Measurements from ENCODE around the gene SIL1.
A peak's percentile ranks its signal among the peaks of the same experiment; 100 is the strongest.
"Not testable (repeated sequence)": the region's sequence is repeated elsewhere in the genome, so short reads cannot be mapped to it uniquely, and the experiment has no call there.

The SIL1 gene

DNA sequence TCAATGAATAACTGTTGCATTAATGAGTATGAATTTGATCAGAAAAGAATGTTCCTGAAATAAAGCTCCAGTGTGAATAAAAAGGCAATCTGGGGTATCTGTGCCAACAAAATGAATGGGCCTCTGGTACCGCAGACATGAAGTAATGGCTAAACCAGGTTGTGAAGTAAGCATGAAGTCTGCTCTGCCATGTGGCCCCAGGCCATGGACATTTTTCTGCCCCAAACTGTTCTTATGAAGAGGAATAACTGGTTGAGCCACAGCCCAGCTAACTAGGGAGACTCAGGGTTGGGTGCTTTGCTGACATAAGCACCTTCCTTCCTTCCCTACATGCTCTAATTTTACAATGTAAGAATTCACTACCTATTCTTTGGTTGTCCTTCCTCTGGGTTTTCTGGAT is 175.6 kb downstream of the SIL1 start:
- no peak for DNase-seq (ENCODE audit: low read depth)

DNA sequence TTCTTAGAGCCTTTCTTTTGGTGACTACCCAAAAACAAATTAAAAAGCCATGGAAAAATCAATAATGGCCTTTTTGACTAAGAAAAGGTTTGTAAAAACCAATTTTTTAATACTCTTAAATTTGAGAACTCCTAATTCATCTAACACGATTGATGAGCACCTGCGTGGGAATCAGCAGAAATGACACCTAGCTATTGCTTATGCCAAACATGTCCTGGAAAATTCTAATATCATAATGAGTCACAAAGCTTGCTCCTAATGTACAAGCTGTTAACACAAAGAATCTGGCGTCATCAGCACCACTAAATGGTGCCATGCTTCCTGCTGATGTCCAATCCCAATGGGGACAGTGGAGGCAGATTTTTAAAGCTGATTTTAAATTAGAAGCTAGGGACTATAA is 176.8 kb downstream of the SIL1 start:
- no peak for DNase-seq (ENCODE audit: low read depth)

DNA sequence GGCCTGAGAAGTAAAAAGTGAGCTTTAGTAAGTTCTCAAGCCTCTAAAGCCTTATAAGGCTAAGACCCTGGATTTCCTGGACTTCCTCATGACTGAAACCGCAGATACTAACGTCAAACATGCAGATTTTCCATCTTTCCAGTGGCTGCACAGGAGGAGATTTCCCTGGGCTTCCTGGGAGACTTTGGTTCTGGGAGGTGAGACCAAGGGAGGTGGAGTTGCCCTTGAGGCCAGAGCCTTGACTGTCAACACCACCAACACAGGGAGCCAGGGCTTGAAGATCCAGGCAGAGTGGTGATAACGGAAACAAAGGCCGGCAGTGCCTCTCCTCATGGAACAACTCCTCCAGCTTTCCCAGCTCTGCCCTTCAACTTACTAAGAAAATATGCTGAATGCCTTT is 178.3 kb downstream of the SIL1 start:
- DNase-seq (ENCODE audit: low read depth), result no peak

DNA sequence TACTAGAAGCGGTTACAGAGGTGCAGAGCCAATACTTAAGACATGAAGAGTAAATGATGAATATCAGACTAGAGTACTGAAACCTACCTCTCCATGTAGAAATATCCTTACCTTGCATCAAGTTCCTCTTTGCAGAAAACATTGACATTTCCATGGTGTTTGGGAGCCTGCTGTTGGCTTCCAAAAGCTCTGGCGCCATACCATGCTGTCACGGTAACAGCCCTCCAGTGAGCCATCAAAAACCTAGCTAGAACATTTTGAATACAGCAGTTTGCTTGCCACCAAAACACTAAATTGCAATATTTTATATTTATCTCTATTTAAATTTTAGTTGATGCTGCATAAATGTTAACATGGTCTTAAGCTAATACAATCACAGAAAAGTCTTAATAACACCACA is 179.0 kb downstream of the SIL1 start:
- no peak for DNase-seq (ENCODE audit: low read depth)

DNA sequence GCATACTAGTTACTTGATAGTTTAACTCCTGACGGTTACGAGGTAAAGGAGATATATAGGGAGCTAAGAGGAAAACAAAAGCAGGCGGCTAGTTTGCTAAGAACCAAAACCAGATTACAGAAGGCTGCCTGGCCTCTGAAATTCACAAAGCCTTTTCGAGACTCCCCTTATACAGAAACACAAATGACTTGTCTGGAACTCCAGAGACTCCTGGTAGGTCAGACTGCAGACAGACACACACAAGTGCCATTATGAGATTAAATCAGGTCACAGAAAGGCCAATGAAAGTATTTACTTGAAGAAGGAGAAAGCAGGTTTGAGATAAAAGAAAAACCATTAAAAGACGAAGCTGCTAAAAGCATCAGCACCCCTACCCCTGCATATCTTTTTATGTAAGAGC is 180.5 kb downstream of the SIL1 start:
- DNase-seq (ENCODE audit: low read depth), result no peak

DNA sequence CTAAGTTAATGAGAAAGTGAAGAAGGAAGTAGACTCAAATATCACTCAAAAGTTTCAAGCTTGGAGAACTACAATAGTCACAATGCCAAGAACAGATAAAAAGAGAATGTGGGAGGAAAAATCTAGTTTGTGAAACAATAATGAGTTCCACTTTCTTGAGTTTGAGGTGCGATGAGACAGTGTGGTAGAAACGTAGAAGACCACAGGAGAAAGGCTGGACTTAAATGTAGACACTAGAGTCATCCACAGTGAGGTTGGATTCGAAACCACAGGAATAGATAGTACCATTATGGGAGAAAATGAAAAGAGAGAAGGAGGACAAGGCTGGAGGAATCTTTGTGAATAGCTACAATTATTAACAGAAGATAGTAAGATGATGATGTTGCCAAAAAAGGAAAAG is 182.0 kb downstream of the SIL1 start:
- DNase-seq (ENCODE audit: low read depth), result no peak

DNA sequence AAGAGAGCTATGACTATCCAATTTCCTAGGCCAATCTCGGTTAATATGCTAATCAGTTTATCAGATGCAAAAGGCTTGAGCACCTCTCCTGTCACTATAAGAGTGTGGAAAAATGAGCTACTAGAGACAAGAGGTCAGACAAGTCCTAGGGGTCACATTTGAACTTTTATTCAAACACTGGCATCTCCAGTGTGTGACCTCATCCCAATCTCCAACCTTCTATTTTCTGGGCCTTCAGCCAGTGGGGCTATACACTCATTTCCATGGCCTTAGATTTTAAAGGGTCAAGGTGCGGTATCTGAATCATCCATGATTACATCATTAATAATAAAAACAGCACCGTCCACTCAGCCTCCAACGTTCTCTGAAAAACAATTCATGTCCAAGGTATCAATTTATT is 183.4 kb downstream of the SIL1 start:
- no peak for DNase-seq (ENCODE audit: low read depth)

DNA sequence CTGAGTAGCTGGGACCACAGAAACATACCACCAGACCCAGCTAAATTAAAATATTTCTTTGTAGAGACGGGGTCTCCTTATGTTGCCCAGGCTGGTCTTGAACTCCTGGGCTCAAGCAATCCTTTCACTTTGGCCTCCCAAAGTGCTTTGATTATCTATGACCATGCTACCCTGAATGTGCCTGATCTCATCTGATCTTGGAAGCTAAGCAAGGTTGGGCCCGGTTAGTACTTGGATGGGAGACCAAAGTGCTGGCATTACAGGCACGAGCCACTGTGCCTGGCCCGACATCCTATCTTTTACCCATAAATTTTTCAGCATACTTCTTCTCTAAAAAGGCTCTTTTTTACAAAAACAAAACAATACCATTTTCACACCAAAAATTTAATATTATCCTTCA is 186.0 kb downstream of the SIL1 start:
- DNase-seq (ENCODE audit: low read depth), result no peak

DNA sequence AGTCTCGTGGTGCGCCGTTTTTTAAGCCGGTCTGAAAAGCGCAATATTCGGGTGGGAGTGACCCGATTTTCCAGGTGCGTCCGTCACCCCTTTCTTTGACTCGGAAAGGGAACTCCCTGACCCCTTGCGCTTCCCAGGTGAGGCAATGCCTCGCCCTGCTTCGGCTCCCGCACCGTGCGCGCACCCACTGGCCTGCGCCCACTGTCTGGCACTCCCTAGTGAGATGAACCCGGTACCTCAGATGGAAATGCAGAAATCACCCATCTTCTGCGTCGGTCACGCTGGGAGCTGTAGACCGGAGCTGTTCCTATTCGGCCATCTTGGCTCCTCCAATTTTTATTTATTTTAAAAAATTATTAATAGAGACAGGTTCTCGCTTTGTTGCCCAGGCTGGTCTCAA is 187.0 kb downstream of the SIL1 start:
- not testable (repeated sequence) for DNase-seq (ENCODE audit: low read depth)

DNA sequence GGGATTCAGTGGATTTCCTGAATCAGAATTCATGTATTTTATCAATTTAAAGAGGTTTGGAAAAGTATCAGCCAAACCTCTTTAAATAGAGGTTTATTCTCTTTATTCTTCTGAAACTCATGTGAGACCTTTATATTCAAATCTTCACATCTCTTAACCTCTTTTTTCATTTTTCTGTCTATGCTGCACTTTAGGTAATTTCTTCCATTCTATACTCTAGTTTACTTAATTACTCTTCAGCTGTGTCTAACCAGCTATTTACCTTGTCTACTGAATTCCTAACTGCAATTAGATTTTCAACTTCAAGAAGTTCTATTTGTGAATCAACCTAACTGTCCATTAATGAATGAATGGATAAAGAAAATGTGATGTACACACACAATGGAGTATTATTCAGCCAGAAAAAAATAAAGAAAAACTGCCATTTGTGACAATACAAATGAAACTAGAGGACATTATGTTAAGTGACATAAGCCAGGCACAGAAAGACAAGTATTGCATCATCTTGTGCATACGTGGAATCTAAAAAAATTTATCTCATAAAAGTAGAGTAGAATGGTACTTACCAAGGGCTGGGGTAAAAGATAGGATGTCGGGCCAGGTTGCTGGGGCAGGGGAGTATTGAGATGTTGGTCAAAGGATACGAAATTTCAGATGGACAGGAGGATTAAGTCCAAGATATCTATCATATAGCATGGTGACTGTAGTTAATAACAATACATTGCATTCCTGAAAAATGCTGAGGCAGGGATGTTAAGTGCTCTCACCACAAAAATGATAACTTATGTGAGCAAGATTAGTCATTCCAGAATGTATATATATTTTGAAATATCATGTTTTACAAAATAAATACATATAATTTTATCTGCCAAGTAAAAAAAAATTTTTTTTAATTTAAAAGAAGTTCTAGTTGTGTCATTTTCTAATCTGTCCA is 193.5 kb downstream of the SIL1 start:
- no peak for DNase-seq (ENCODE audit: low read depth)

DNA sequence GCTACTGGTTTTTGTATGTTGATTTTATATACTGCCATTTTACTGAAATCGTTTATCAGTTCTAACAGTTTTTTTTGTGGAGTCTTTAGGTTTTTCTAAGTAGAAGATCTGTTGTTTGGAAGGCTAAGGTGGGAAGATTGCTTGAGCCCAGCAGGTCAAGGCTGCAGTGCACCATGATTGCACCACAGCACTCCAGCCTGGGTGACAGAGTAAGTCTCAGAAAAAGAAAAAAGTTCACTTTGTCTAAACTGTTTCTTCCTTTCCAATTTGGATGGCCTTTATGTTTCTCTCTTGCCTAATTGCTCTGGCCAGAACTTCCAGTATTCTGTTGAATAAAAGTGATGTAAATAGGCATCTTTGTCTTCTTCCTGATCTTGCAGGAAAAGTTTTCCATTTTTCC is 198.5 kb downstream of the SIL1 start:
- no peak for DNase-seq (ENCODE audit: low read depth)

DNA sequence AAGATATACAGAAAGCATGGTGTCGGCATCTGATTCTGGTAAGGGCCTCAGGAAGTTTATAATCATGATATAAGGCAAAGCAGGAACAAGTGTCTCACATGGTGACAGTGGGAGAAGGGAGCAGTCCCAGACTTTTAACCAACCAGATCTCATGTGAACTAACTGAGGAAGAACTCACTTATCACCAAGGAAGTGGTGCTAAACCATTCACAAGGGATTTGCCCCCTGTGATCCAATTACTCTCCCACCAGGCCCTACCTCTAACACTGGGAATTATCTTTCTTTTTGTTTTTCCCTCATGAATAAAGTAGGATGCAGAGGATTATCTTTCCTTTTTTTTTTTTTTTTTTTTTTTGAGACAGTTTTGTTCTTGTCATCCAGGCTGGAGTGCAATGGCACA is 199.6 kb downstream of the SIL1 start:
- no peak for DNase-seq (ENCODE audit: low read depth)

DNA sequence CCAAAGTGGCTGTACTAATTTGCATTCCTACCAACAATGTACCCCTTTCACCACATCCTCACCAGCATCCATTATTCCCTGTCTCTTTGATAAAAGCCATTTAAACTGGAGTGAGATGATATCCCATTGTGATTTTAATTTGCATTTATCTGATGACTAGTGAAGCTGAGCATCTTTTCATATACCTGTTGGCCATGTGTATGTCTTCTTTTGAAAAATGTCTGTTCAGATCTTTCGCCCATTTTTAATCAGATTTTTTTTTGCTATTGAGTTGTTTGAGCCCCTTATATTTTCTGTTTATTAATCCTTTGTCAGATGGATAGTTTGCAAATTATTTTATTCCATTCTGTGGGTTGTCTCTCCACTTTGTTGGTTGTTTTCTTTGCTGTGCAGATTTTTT is 202.0 kb downstream of the SIL1 start:
- DNase-seq (ENCODE audit: low read depth), result no peak

DNA sequence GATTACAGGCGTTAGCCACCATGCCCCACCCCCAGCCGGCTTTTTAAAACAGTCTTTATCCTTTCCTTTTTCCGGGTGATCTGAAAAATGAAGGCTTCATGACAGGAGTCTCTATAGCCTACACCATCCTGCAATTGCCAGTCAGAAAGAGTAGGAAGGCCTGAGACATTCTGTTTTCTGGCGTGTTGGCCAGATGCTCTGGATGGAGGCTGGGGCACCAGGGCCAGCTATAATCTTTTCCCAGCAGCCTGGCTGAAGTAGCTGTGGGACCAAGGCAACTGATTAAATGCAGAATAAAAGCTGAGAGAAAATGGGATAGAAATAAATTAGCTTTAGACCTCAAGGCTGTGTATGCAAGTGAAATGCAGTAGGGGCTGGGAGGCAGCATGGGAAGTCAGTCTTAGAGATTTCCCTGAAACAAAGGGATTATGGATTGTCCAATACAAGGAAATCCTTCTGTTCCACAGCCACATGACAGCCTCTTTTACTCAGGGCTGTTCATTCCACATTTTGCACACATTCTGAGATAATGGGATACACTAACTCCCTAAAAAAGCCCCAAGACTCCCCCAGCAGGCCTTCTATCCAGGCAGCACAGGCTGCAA is 207.1 kb downstream of the SIL1 start:
- no peak for DNase-seq (ENCODE audit: low read depth)

DNA sequence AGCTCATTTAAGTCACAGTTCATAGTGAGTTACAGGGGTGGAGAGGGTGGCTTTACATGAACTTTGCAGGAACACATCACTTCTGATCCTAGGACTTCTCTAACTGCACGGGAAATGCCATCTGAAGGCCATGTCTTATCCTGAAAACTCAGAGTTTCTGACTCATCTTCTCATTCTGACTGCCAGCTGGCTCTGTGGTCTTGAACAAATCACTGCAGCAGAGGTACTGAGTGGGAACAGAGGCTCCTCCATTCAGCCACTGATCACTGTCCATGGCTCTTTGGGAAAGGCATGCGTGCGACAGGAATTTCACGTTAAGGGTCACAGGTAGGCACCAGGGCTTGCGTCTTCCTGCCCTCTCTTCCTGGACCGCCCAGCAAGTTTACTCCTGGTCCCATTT is 208.4 kb downstream of the SIL1 start:
- no peak for DNase-seq (ENCODE audit: low read depth)

DNA sequence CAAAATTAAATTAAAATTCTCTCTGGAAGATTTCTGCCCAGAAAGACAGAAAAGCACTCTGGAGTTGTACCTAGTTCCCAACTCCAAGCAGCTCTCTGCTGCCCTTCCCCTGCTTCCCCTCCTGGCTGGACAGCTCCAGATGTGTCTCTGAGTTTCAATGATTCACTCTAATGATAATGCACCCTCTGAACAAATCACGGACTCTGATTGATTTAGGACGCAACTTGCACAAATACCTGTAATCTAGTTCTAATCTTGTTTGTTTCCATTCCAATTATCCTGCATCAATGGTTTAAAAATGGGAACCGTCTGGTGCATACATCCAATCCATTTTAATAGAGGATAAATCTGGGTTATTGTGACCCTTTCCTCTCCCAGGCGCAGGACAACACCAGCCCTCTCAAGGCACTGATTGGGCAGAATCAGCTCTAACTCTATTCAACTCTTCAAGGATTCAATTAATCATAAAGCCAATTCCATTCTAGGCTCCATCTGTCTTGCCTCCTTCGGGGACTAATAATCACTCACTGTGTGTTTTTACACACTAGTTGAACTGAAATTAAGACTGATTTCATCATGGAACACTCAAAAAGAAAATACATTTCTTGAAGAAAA is 211.9 kb downstream of the SIL1 start:
- DNase-seq (ENCODE audit: low read depth), result no peak

DNA sequence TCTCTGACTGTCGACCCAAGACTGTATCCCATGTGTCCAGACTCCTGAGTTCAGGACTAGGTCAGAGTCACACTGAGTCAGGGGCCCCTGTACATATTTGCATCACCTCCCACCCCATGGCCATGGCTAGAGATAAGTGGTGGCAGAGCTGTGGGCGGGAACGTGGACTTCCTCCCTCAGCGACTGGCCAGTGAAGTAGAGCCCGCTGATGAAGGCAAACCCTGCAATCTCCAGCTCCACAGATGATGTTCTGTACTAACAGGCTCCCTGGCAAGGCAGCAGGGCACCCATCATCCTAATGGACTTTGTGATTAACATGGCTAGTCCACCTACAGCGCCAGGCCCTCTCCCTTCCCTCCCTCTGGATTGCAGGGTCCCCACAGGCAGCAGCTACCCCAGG is 212.5 kb downstream of the SIL1 start:
- no peak for DNase-seq (ENCODE audit: low read depth)

DNA sequence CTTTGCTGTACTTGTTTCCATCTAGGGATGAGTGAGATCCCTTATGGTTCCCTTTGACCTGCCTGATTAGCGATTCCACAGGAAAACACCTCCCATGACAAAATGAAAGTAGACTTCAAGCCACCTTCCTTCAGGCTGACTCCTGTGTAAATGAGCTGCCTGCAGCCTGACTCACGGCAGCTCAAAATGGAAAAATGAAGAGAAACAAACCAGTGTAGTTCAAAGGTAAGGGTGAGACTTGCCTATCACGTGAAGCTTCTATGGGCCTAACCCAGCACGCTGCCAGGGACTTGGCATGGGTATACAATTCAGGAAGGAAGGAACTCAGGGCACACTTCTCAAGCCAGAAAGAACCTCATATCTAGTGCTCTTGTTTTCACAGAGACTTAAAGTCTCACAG is 212.9 kb downstream of the SIL1 start:
- no peak for DNase-seq (ENCODE audit: low read depth)

DNA sequence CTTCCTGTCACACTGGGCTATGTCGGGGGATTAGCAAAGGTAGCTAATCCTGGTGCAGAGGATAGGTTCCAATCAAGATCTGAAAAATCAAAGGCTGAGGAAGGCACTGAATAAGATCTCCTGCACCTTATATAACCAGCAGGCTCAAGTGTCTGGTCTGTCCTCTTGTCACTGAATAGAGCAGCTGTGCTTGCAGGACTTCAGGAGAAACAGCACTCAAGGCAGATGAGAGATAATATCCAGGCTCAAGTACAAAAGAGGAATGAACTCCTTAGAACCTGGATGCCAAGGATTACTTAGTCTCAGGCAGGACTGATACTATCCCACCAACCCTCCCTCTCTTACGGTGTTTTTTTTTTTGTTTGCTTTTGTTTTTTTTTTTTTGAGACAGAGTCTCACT is 214.2 kb downstream of the SIL1 start:
- DNase-seq (ENCODE audit: low read depth), result no peak

DNA sequence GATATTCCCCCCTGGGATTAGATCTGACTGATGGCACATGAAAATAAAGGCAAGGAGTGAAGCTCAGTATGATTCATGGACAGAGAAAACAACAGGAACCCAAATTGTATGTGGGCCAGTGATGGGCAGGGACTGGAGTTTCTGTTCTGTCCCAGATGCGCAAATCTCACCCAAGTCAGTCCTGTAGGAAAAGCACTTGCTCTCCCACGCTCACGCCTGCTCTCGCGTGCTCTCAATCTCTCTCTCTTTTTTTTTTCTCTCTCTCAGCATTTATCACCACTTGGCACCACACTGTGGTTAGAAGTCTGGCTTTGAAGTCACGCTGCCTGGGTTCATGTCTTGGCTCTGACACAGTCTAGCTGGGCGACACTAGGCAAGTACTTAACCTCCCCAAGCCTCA is 216.6 kb downstream of the SIL1 start:
- peak; percentile 14 for DNase-seq (ENCODE audit: low read depth)

DNA sequence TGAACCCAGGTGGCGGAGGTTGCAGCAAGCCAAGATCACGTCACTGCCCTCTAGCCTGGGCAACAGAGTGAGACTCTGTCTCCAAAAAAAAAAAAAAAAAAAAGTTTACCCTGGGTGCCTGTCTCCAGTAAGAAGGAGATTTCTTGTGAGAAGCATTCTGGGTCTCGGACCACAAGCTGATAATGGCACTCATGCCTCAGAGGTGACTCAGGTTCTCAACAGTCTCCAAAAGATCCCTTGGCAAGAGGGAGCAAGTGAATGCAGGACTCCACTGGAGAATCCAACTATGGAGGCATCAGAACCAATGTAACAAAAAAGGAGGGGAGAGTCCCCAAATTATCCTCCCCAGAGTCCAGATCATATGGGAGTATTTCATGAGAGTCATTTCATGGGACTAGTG is 217.0 kb downstream of the SIL1 start:
- no peak for DNase-seq (ENCODE audit: low read depth)

DNA sequence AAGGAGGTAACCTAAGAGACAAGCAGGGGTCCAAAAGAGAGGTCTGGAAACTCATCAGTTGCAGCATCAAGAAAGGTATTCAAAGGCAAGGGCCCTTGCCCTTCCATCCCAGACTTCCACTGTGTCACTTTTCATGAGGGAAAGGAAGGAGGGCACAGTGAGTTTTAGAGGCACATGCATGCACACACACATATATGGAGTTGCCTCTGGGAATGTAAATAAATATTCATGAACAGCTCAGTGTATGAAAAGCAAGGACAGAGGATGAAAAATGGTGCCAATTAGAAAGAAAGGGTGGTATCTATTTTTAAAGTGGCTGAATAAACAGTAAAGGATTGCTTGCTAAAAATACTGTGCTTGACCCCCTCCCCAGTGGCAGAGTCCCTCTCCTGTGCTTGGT is 217.7 kb downstream of the SIL1 start:
- DNase-seq (ENCODE audit: low read depth), result no peak

DNA sequence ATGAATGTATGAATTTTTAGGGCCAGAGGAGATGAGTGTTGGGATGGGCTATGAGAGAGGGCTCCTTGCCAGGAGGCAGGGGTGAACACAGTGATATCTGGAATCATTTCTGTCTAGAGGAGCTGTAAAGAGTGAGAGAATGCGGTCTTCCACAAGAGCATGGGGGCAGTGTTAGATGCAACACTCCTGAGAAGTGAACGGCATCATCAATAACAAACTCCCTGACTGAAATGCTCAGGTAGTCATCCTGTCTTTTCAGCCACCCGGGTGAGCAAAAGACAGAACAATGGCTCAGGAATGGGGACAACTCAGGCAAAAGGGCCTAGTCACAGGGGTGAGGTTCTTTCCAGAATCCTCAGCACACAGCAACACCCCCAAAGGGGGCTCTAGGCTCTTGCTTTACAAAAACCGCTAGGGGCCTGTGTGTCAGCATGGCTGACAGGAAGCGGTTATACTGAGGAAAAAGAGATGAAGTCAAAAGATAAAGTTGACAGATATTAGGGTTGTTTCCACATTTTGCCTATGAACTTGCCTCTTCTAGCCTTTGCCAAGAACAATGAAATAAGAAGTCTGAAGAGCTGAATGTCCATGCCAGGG is 218.4 kb downstream of the SIL1 start:
- DNase-seq (ENCODE audit: low read depth), result peak; percentile 6

Data from stimulated activated CD8-positive, alpha-beta memory T cell treated with anti-CD3 and anti-CD28 coated beads, Interleukin-4, amount 100 ng/mL, for 24 hours (primary cell).